DND-41 (cell line): ENCODE measurements around the gene PNKD.

Experiments used
- ATAC-seq: fragments of 200-7000 bp; cut with Tn5 transposase; 3 replicates; pipeline ENCODE4 v1.9.1; 2021; ENCODE audit warnings: low read depth; ENCODE audit not compliant: insufficient read depth
- DNase-seq: peaks from one replicate; pipeline ENCODE4 v3.0.0-alpha.2; 2020
- H2AFZ ChIP-seq: 2 replicates; pipeline ENCODE4 v1.6.0; 2012; ENCODE audit warnings: low read depth, low read length
- H3K27ac ChIP-seq: 2 replicates; pipeline ENCODE4 v1.5.1; 2012; ENCODE audit warnings: low read length, inconsistent platforms
- H3K27me3 ChIP-seq: fragments of 200-600 bp; sonication (generic); 2 replicates; pipeline ENCODE4 v1.6.0; 2012; ENCODE audit warnings: low read length, mild to moderate bottlenecking, inconsistent platforms; ENCODE audit not compliant: insufficient read depth, poor library complexity
- H3K36me3 ChIP-seq: 2 replicates; pipeline ENCODE4 v1.5.1; 2012; ENCODE audit warnings: low read length, inconsistent platforms; ENCODE audit not compliant: insufficient read depth
- H3K4me1 ChIP-seq: 2 replicates; pipeline ENCODE4 v1.5.1; 2012; ENCODE audit warnings: mild to moderate bottlenecking, low read length; ENCODE audit not compliant: insufficient read depth
- H3K4me2 ChIP-seq: 2 replicates; pipeline ENCODE4 v1.6.0; 2012; ENCODE audit warnings: mild to moderate bottlenecking, moderate library complexity, low read length, inconsistent platforms; ENCODE audit not compliant: insufficient read depth
- H3K4me3 ChIP-seq, 2 experiments: fragments of 200-600 bp in 1 of 2; shearing (Covaris generic) in 1 of 2; 2 replicates each; pipeline ENCODE4 v1.5.1; 2012 to 2016; ENCODE audit warnings: inconsistent platforms in 2 of 2, low read length in 2 of 2, mild to moderate bottlenecking in 2 of 2, low read depth in 1 of 2, moderate library complexity in 1 of 2
- H3K79me2 ChIP-seq: 2 replicates; pipeline ENCODE4 v1.6.0; 2012; ENCODE audit warnings: low read length, inconsistent platforms; ENCODE audit not compliant: insufficient read depth
- H3K9ac ChIP-seq: 2 replicates; pipeline ENCODE4 v1.6.0; 2012; ENCODE audit warnings: low read depth, mild to moderate bottlenecking, inconsistent platforms, low read length, moderate library complexity
- H3K9me3 ChIP-seq: 2 replicates; pipeline ENCODE4 v1.5.1; 2012; ENCODE audit warnings: low read length, moderate library complexity, mild to moderate bottlenecking, inconsistent platforms; ENCODE audit not compliant: insufficient read depth, severe bottlenecking
- H4K20me1 ChIP-seq: 2 replicates; pipeline ENCODE4 v1.6.0; 2012; ENCODE audit warnings: low read length; ENCODE audit not compliant: insufficient read depth
- EZH2 ChIP-seq: IDR thresholded peaks from 3 replicates; pipeline ENCODE4 v1.6.1; 2012; ENCODE audit warnings: borderline replicate concordance, low read depth, mild to moderate bottlenecking, moderate library complexity, low read length, inconsistent platforms; ENCODE audit not compliant: severe bottlenecking
- TF ChIP-seq, protein P1 (sequence below): IDR thresholded peaks from 2 replicates; pipeline ENCODE4 v1.5.1; 2012; ENCODE audit warnings: borderline replicate concordance, low read length, moderate library complexity, mild to moderate bottlenecking; ENCODE audit not compliant: poor library complexity, severe bottlenecking; ENCODE audit errors: extremely low read depth

PNKD gene

DNA sequence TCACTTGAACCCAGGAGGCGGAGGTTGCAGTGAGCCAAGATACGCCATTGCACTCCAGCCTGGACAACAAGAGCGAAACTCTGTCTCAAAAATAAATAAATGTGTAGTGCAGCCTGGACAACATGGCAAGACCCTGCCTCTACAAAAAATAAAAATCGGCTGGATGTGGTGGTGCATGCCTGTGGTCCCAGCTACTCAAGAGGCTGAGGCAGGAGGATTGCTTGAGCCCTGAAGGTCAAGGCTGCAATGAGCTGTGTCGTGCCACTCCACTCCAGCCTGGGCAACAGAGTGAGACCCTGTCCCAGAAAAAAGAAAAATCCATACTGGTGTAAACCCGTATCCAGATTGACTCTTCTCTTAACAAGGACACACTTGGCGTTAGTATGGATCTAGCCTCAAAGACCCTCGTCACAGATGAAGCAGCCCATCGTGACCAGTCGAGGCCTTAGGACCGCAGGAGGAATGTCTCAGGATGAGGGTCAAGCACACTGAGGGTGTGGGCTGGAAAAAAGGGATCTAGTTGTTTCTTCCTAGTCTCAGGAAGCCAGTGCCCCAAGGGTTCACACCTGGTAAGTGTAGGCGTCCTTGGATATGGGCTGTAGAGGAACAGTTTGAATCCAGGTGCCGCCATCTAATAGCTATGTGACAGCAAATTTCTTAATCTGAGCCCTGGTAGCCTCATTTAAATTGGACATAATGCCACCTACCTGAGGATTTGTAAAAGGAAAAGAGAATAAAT, 13.5 kb upstream of the PNKD start:
- ATAC-seq (no peak), DNase-seq (no peak)
- no peak overlapping the region for H3K9ac ChIP-seq
- H3K4me1 ChIP-seq, result no peaks in the 10 kb centered on the region
- no peak overlapping the region for H3K4me3 ChIP-seq
- H3K79me2 ChIP-seq, result no peaks in the 10 kb centered on the region
- no peak overlapping the region for H3K4me2 ChIP-seq
- no peaks in the 10 kb centered on the region for H3K27me3 ChIP-seq
- H2AFZ ChIP-seq, result no peak overlapping the region
- H3K27ac ChIP-seq, result no peak overlapping the region
- H4K20me1 ChIP-seq, result no peaks in the 10 kb centered on the region
- H3K9me3 ChIP-seq, result no peaks in the 10 kb centered on the region
- TF ChIP-seq EZH2, result no peak
- TF ChIP-seq, protein P1, sequence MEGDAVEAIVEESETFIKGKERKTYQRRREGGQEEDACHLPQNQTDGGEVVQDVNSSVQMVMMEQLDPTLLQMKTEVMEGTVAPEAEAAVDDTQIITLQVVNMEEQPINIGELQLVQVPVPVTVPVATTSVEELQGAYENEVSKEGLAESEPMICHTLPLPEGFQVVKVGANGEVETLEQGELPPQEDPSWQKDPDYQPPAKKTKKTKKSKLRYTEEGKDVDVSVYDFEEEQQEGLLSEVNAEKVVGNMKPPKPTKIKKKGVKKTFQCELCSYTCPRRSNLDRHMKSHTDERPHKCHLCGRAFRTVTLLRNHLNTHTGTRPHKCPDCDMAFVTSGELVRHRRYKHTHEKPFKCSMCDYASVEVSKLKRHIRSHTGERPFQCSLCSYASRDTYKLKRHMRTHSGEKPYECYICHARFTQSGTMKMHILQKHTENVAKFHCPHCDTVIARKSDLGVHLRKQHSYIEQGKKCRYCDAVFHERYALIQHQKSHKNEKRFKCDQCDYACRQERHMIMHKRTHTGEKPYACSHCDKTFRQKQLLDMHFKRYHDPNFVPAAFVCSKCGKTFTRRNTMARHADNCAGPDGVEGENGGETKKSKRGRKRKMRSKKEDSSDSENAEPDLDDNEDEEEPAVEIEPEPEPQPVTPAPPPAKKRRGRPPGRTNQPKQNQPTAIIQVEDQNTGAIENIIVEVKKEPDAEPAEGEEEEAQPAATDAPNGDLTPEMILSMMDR, result no peak
- peaks cover 43% of the 10 kb centered on the region for H3K36me3 ChIP-seq

DNA sequence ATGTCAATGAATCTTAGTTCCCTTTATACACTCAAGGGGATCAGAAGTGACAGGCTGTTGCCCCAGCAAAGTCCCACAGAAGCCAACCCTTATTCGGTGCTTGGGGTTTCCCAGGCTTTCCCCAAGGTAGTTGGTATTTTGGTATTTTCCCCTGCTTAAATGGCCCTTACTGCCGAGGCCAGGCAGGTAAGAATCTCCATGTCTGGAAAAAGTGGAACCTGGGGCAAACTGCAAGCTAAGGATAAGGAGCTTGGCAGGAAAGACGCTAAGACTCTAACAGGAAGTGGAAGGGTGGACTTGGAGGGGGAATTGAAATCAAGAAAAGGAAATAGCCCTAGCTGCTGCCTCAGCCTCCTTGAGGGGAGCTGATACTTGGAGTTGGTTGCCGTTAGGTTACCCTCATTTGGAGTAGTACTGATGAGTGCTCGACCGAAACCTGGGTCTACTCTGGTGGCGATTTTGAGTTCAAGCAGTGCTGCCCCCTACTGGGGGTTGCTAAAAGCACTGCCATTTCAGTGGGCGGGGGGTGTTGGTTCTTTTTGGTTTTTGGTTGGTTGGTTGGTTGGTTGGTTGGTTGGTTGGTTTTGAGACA, 12.8 kb upstream of the PNKD start:
- peaks cover 37% of the 10 kb centered on the region for H3K36me3 ChIP-seq
- no peak overlapping the region for H3K4me3 ChIP-seq
- H3K27me3 ChIP-seq, result no peaks in the 10 kb centered on the region
- TF ChIP-seq, protein P1, result peak; percentile 75
- TF ChIP-seq EZH2, result no peak
- H4K20me1 ChIP-seq, result 0 out of 2 replicates have a peak, but pooled peaks cover under 1% of the 10 kb centered on the region
- H3K79me2 ChIP-seq, result no peaks in the 10 kb centered on the region
- DNase-seq, result peak; percentile 52
- H3K4me1 ChIP-seq, result no peaks in the 10 kb centered on the region
- H3K4me2 ChIP-seq, result no peak overlapping the region
- no peak overlapping the region for H3K9ac ChIP-seq
- no peaks in the 10 kb centered on the region for H3K9me3 ChIP-seq
- peak; percentile 54 for ATAC-seq
- H2AFZ ChIP-seq, result no peak overlapping the region
- H3K27ac ChIP-seq, result no peak overlapping the region

DNA sequence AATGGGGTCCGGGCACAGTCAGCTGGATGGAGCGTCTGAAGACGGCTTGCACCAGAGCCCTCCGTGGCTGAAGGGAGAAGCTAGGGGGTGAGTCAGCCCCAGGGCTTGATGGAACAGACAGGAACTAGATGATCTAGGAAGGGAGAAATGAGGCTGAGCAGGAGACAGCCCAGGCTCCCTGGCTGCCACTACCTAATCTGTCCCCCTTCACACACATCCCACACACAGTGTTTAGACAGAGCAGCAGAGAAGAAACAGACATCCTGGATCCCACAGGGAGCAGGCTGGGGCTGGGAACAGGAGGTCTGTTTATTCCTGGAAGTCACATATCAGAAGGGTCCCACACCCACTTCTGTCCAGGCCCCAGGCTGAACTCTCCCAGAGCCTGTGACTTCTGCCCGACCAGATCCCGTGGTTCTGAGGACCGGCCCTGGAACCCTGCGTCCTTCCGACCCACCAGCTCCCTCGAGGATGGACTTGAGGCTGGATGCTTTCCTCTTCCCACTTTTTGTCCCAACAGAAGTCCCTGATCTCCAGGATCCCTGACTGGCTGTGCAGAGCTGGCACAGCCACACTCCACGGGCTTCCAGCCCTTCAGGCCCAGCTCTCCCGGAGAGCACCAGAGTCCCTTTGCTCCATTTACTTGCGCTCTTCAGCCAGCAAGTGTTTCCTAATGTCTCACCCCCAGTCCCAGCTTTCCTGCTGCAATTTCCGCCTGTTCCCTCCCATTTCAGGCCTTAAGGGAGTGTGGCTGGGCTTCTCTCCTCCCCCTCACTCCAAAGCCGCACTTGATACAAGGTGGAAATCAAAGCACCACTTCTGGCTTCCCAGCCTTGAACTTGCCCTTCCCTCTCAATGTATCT, 11.0 kb upstream of the PNKD start:
- 0 out of 2 replicates have a peak, but pooled peaks cover 5% of the 10 kb centered on the region for H4K20me1 ChIP-seq
- H3K9ac ChIP-seq, result no peak overlapping the region
- no peak overlapping the region for H3K4me3 ChIP-seq
- H3K27me3 ChIP-seq, result no peaks in the 10 kb centered on the region
- peak; percentile 8; the same call in 1 of the 3 replicates for ATAC-seq
- no peak for TF ChIP-seq EZH2
- TF ChIP-seq, protein P1, result no peak
- no peak for DNase-seq
- no peak overlapping the region for H3K27ac ChIP-seq
- H3K9me3 ChIP-seq, result no peaks in the 10 kb centered on the region
- peaks cover 1% of the 10 kb centered on the region; the same call in 1 of the 2 replicates for H3K4me1 ChIP-seq
- peaks cover 34% of the 10 kb centered on the region for H3K36me3 ChIP-seq
- H2AFZ ChIP-seq, result no peak overlapping the region
- no peaks in the 10 kb centered on the region for H3K79me2 ChIP-seq
- H3K4me2 ChIP-seq, result no peak overlapping the region
